ENCODE measurements around the gene DPYSL5. TPM values are rescaled to one million over a fixed set of nuclear protein-coding genes. Genes with fewer than 3 reads are reported as not detected.

The DPYSL5 gene
- total RNA-seq, 1 experiment from 2014 or later = not detected

DNA sequence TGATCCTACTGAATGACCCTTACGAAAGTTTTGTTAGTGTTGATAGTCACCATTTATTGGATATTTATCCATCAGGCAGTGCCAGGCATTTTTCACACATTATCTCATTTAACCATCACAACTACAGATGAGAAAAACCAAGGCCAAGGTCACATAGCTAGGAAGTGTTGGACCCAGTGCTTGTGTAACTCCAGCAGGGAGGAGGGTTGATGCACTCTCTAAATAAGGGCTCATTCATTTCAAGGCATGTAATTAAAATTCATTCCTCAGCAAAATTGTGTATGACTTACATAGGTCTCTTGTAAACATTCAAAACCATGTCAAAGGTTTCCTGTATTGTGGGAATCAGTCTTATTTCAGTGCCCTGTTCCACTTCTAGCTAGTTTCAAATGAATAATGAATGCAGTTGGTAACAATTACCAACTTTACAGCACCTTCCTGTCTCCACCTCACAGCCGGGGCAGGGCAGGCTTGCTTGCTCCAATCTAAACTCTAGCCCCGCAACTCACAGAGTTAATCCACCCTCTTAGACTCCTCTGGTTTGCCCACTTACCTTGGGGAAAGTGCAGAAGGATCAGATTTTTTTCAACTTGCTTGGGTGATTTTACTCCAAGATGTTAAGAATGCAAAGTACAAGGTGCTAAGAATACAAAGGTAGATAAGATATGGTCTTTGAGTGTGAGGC, 116.7 kb downstream of the DPYSL5 start:
- no peak for DNase-seq (ENCODE audit: low spot score)

DNA sequence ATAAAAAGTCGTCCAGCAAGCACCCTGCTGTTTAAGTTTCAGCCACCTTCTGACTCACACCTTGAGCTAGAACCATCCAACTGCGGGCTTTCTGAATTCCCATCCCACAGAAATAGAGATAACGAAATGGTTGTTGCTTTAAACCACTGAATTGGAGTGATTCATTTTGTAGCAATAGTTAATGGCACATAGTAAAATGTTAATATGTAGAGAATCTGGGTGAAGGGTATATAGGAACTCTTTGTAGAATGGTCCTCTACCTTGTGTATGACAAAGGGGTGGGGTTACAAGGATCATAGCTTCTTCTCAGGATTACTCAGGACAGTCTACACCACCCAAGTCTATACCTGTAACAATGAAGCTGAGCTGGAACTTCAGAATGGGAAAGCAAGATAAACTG, 120.1 kb downstream of the DPYSL5 start:
- peak; percentile 71 for DNase-seq (ENCODE audit: low spot score)

DNA sequence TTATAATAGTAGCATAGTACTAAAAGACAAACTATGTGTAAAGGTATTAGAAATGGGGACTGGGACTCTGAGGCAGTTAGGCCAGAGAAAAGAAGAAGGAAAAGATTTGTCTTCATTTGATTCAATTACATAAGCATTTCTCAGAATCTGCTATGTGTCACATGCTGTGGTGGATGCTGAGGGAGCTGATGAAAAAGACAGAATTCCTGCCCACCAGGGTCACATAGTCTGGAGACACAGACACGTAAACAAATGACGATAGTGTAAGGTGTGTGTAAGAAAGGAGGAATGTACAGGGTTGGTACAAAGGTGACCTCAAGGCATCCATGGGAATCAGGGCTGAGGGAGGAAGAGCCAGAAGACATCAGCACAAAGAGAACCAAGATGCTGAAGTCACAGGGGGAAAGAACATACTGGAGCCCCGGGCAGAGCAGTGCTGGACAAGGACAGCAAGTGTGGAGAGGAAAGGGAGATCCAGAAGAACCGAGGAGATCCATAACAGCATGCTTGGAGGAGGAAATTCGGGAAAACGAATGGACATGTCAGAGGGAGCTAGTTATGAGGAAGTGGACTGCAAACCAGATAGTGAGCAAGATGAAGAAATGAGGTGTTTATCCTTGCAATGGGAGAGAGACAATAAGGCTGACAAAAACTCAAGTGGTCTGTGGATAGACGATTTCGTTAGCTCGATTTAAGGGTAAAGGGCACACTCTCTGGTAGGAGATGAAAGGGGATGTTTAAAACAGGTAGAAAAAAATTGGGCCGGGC, 121.3 kb downstream of the DPYSL5 start:
- DNase-seq (ENCODE audit: low spot score) = no peak

DNA sequence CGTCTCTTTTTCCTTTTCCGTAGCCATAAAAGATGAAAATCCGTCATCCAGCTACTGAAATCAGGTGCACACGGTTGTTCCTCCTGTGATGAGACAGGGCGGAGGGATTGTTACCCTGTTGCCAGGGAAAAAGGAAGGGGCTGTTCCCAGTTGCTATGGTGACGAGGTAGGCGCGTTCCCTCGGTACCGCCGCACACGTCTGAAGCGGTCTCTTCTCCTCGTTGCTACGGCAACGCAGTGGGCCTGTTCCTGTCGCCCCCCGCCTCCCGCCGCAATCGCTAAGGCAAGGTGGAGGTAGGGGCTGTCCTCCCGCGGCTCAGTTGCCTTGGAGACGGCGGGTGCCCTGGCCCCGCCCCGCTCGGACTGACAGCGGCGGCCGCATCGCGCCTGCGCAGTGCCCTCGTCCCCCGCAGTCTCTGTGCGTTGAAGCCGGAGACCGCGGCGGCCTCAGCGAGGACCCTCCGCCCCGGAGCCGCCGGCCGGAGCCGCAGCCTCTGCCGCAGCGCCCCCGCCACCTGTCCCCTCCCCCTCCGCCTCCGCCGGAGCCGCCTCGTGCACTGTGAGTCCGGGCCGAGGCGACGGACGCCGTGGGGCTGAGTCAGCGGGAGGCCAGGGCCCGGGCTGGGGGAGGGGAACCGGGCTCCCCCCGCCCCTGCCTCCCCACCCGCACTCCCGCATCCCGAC, 122.5 kb downstream of the DPYSL5 start, which contains the start of gene MAPRE3:
MAPRE3 (plus strand) TSS at position 394 of the 684 bp plus-strand sequence. CDS start 51,582 bp downstream, outside the sequence.
- peak; percentile 86 for DNase-seq (ENCODE audit: low spot score)

DNA sequence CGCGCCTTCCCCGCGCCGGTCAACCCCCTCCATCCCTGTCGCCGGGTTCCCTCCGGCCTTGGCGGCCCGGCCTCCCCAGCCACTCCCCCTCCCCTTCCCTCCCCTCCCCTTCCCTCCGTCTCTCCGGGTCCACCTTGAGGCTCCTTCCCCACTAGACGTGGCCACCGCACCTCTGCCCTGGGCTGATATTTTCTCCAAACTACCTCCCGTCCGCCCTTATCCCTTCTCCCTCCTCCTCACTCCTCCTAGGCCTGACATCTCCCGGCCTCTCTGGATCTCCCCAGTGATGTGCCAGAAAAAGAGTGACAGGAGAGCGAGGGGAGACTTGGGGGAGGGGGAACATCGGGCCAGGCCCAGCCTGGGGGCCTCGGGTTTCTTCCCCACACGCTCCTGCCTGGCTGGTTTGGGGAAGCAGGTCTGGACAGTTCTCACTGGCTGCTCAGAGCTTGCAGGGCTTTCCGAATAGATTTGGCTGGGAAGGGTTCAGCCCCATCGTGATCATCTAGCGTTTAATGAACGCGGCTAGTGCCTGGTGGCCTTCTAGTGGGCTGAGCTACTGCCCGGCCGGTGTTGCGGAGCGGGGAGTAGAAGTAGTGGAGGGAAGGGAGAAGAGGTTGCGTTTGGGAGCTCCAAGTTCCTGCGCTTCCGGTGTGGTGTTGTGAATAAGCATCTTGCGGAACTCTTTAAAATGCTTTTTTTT, 123.1 kb downstream of the DPYSL5 start:
- DNase-seq (ENCODE audit: low spot score) = peak; percentile 21

DNA sequence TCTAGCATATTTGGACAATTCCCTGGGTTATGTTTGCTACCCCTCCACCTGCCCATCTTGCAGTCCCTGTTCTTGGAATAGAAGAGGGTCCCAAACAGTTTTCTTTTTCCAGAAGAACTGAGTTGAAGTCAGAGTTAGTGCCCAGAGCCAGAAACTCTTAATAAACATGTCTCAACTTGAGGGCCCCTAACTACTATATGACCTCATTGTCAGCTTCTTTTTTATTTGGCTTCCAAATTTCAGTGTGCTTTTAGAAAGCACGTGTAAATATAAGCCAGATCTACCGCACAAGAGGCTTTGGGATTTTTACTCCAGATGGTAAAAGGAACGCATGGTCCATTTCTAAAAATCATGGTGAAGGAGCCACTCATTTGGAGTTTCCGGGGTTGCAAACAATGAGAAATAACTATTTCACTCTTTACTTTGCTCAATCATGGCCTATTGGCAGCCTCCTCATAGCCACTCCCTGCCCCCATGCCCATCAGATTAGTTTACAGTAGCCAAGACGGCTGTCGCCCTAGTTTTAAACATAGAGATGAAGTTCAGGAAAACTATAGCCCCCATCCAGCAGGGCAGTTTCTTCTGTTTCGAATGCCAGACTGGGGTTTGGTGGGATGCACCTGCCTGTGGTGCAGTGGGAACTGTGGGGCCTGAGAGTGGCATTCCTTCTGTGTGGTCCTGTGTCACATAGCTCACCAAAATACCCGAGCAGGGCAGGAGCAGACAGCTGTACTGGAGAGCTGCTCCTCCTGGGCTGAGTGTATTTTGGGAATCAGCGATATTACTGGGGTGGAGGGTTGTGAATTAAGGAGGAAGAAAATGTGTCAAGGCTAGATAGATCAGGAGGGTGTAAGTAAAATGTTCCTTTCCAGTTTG, 124.2 kb downstream of the DPYSL5 start:
- DNase-seq (ENCODE audit: low spot score) = no peak

DNA sequence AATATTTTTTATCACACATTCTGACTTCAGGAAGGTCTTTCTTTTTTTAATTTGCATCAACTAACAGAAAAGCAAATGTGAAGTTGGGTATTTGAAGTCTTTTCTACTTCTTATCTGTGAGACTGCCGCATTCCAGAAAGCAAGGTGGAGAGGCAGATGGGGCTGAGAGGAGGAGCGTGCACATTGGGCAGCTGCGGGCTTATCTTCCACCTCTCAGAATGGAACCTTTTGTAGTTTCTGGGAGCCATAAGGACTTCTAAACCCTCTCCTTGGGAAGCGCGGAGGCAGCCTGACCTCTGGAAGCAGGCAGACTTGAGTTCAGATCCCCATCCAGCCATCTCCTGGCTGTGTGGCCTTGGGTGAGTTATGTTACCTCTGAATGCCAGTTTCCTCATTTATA, 126.4 kb downstream of the DPYSL5 start:
- no peak for DNase-seq (ENCODE audit: low spot score)

DNA sequence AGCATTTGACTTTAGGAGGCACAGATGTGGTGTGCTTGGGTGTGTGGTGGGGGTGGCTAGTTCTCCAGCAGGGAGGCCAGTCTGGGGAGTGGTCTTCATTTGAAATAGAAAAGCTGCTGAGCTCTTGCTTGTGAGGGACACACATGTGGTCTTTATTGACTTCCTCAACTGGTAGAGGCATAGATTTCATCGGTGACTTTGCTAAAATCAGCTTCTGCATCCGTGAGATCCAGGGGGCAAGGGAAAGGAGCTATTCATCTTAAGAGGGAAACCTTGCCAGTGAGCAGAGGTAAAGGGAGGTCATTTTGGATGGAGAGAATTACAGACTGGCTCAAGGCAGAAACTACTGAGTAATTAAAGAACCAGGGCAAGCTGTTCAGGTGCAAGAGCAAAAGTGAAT, 127.2 kb downstream of the DPYSL5 start:
- DNase-seq (ENCODE audit: low spot score) = no peak

DNA sequence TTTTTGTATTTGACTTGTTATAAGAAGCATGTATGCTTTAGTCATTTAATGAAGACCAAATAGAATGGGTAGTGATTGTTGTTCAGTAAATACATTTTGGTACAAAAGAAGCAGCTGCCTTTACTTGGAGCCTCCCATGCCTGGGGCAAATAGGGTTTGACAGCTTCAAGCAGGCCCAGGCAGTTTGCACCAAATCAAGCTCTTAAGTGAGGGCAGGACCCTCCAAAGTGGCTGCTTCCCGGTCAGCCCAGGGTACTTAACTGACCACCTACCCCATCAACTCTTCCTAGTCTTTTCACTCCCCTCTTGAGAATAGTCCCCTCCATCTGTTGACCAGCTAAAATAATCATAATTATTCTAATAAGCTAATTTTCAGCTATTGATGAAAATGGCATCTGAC, 127.7 kb downstream of the DPYSL5 start:
- DNase-seq (ENCODE audit: low spot score) = no peak

DNA sequence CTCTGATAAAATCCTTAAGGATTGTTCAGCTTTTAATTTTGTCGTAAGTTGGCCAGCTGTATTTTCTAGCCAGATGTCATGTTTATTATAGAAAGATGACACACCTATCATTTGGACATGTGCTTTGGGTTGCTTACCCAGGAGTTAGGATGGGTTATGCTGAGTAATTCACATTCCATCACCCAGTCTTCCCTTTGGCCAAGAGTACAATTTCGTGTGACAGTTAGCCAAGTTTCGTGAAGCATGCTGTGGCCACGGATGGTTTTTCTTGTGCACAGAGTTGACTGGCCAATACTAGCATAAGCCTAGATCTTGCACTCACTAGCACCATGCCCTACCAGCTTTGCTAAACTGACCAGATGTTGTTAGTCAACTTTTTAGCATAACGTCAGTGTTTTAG, 128.3 kb downstream of the DPYSL5 start:
- DNase-seq (ENCODE audit: low spot score) = no peak

DNA sequence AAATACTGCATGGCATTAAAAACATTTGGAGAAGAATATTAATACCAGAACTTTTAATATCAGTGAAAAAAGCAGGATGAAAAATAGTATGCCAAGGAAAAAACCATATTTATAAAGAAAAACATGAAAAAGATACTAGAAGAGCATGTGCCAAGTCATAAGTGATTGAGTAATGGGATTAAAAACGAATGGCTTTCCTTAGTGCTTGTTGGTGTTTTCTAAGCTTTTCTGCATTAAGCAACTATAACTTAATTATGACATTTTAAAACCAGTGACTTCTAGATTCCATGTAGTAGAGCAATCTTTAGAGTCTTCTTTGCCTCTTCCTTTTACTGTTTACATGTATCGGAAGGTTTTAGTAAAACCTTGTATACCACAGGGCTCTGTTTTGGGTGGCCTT, 129.1 kb downstream of the DPYSL5 start:
- DNase-seq (ENCODE audit: low spot score) = no peak

DNA sequence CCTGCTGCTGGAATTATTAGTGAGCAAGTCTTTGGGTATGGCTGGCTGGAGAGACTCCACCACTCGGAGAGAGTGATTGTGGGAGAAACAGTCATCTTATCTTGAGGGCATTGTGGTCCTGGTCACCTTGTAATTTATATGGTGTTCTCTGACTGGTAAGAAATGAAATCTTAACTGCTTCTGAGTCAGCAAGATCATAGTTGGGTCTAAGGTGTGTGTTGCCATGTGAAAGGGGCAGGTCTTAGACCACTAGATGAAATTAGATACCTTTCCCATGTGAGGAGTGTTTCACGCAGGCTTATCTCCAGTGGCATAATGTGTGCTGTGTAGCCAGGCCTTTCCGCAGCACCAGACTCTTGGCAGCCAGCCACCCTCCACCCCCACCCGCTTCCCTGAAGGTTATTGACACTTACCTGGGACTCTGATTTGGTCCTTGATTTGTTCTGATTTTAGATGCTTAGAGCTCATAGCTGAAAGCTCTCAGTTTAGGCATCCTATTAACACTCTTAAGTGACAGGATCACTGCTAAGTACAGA, 130.2 kb downstream of the DPYSL5 start:
- DNase-seq (ENCODE audit: low spot score) = peak; percentile 74

DNA sequence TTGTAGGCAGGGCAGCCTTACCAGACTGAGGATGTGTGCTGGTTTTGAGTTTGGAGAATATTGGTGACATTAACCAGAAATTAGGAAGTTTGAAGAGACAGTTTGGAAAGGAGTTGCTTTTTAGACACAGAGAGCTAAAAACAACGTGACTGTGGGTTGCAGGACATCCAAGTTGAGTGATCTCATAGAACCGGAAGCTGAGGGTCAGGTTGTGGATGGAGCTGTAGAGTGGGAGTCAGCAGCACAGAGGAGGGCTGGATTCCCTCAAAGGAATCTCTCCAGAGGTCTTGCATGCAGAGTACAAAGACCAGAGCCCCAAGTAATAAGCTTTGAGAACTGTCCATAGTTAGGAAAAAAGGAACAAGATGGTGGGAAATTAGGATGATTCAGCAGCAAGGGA, 131.8 kb downstream of the DPYSL5 start:
- DNase-seq (ENCODE audit: low spot score) = no peak

DNA sequence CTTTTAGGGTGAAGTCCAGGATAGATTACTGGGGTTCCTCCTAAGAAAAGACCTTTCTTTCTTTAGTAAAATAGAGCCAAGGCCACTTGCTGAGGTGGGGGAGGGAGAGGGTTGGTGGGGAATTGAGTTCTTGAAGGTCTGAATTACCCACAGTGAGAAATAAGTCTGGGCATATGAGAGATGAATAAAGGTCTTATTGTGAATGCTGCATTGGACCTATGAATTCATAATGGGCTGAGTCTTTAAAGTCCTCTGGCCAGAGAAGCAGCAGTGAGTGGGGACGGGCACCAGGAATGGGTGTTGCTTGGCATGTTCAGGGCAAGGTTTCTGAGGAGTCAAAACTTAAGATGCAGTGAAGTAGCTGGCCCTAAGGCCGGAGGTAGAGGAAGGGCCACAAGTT, 133.0 kb downstream of the DPYSL5 start:
- DNase-seq (ENCODE audit: low spot score) = no peak

DNA sequence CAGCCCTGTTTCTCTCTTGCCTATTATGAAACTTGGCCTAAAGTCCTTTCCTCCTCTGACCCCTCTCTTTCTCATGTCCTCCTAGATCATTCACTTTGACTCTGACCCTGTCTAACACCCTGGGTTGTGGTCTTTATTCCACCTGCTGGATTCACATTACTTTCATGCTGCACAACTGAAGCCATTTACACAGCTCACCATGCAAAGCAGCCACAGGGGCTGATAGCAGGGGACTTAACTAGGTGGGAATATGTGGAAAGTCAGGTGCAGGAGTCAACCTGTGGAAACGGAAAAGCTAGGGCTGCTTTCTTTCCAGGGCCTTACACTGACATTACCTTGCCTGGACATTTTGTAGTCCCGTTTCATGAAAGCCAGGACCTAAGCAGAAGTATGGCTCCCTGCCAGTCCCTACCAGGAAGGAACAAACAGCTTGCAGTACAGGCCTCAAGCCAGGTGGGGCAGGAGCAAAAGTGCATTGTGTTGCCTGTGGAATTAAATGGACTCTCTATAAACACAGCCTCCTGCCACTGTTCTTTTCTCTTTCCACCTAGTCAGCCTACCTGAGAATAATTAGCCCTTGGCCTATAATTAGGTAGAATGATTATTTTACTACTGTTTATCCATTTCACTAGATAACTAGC, 134.3 kb downstream of the DPYSL5 start:
- DNase-seq (ENCODE audit: low spot score) = peak; percentile 79

DNA sequence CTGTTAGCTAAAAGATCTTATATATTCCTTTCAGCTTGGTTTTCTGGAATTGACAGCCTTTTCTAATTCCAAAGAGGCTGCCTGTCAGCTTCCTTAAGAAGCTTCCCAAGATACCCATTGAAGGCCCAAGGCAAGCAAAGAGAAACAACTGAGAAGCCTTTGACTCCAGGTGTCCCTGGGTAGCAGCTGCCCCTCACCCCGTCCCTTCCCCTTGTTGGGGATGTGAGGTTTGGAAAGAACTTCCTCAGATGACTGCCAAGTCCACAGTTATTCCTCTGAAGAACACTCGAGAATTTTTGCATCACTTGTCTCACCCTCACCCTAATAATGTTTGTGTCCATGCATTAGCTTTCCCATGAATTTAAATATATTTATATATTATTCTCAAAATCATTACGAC, 135.8 kb downstream of the DPYSL5 start:
- DNase-seq (ENCODE audit: low spot score) = no peak

DNA sequence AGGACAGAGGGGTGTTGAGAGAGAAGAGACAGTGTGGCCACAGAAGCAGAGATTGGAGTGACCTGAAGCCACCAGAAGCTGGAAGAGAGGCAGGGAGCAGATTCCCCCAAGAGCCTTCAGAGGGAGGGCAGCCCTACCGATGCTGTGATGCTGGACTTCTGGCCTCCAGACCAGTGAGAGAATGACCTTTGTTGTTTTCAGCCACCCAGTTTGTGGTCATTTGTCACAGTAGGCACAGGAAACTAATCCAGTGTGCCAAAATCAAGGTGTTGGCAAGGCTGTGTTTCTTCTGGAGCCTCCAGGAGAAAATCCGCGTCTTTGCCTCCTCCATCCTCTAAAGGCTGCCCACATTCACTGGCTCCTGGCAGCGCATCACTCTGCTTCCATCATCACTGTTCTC, 137.9 kb downstream of the DPYSL5 start:
- DNase-seq (ENCODE audit: low spot score) = no peak

DNA sequence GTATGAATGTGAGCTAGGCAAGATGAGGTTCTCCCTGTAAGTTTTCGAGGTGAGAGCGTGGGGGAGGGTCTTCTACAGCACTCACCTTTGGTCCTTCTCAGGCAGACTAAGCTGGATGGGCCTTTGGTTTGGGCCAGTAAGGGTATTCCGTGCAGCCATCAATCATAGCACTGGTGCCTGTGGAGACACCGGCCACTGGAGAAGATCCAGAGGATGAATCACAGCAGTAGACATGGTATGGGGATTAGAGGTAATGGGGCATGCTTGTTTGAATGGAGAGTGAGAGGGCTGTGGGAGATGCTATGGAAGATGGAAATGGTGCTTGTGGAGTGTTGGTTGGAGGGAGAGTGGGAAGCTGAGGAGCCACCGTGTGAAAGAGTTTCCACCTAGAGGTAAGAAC, 138.6 kb downstream of the DPYSL5 start:
- no peak for DNase-seq (ENCODE audit: low spot score)

DNA sequence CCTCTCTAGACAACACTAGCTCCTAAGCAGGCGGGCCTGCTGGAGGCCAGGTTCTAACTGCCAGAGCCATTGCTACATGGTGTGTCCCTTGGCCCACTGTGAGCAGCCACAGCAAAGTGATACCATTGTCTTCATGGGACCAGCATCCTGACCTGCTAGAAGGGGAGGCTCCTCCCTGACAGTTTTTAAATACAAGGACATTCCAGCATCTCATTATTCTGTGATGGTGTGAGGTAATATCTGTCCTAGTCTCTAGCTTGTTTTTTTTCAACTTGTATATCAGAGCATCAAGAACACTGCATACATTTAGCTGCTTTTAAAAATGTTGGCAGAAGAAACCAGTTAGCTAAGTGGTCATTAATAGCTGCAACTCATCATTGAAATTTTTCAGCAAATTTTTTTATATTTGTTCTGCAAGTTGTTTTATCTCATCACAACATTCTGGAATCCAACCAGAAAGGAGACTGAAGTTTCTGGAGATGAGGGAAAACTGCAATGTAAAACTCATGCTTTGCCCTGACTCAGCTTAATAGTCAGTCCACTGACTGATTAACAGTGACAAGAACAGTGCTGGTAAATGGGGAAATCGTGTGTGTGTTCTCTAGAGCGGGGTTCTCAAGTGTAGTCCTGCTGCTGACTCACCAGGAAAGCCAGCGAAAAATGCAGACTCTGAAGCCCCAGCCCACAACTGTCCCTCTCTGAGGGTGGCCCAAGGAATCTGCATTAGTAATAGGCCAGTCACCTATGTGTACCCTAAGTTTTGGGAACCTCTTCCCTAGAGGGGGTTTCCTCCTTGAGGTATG, 140.3 kb downstream of the DPYSL5 start:
- DNase-seq (ENCODE audit: low spot score) = no peak

Data from HT-29 (cell line).